Mucosa of gallbladder (tissue), 1 donor: ENCODE data around the gene OR2AG2. TPM values are rescaled to one million over a fixed set of nuclear protein-coding genes. Genes with fewer than 3 reads are reported as not detected.

Source experiments
- DNase-seq: peaks from one replicate; pipeline ENCODE4 v3.0.0-alpha.2; 2020; ENCODE audit warnings: low spot score
- total RNA-seq: library from RNA; stranded (reverse); gene quantifications from one replicate; pipeline ENCODE4 v1.2.1, GENCODE V29; 2021
- donor health status: DM: no; HTN: no; CAD: no.

Gene OR2AG2
- total RNA-seq, 1 donor from 2014 or later, result not detected

GRCh38 chr11:6742260-6742659 is 29.5 kb downstream of the OR2AG2 start:
- DNase-seq, result no peak

DNA sequence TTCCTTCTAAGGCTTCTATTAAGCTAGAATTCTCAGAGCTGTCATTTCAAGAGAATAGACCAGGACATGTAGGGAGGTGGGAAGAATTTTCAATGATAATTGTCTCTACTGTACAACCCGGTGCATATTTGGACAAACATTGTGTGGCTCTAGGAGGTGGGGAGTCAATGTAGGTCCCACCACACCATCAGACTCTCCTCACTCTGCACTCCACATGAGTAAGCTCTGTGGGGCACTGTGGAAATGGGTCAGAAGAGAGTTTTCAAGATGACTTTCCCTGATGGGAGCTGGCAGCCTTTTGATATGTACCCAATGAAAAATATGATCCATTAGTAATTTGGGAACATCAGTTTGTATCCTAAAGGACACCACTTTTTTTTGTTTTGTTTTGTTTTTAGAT is 33.2 kb downstream of the OR2AG2 start:
- DNase-seq, result no peak

DNA sequence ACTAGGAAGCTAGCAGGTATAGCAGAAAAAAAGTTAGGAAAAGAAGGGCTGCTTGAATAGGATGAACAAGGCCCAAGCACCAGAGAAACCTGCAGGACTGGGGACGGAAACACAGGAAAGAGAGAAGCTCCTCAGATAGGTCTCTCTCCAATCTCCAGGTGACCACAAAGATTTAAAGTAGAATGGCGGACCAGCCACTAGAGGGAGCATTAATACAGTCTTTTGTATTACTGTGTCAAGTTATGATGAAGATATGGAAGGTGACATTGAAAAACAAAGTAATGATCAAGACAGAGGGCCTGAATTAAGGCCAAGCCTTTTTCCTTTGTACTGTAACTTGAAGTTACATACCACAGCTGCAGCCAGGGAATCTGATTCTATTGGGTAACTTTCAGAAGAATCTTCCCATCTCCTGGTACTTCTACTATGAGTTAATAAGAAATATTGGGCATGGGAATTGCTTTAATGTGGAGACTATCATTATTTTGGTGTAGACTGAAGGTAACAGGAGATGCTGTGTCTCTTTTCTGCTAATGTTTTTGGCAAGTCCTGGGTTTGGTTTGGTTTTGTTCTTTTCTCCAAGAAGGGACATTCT is 33.8 kb downstream of the OR2AG2 start:
- DNase-seq, result peak; percentile 55

GRCh38 chr11:6736495-6737121 is 35.2 kb downstream of the OR2AG2 start:
- no peak for DNase-seq

- DNase-seq, result no peak
These were observed 36.5 kb downstream of the OR2AG2 start for GRCh38 chr11:6735306-6735705.

DNA sequence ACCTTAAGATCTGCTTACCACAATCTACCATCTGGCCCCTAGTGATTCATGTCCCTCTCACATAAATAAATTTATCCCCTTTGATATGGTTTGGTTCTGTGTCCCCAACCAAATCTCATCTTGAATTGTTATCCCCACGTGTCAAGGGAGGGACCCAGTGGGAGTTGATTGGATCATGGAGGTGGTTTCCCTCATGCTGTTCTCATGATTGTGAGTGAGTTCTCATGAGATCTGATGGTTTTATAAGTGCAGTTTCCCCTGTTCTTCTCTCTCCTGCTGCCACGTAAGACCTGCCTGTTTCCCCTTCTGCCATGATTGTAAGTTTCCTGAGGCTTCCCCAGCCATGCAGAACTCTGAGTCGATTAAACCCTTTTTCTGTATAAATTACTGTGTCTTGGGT is 37.2 kb downstream of the OR2AG2 start:
- DNase-seq, result no peak

GRCh38 chr11:6733326-6734275 is 38.2 kb downstream of the OR2AG2 start:
- DNase-seq, result no peak

DNA sequence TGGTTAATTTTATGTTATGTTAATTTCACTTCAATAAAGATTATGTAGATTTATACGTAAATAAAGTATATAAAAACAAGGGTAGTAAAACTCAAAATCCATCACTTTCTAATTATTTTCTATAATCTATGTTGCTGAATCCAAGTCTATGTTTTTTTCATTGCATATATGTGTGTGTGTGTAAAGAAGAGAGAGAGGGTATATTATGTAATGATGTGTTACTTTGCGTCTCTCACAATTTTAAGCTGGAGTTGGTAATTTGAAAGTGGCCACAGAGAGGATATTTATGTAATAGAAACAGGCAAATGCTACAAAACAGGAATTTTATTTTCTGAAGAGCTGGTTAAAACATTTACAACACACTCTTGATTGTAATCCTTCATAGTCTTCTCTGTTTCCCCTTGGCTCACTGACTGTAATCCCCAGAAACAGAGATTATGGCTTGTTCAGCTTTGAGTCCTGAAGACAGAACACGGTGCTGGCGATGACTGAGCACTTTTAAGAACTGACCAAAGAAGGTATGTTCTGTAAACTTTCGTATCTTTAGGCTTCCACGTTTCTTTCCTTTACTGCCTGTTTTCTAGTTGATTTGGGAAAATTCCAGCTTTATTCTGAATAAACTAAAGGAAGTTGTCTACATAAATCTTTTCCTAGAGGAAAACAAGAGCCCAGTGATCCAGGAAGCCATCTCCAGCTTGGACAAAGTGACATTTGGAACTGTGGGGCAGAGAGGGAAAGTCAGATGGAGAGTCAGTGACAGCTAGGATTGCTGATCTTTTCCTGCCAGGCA is 43.6 kb downstream of the OR2AG2 start:
- DNase-seq, result no peak

- no peak for DNase-seq
These were observed 46.3 kb downstream of the OR2AG2 start for GRCh38 chr11:6725386-6725896.

DNA sequence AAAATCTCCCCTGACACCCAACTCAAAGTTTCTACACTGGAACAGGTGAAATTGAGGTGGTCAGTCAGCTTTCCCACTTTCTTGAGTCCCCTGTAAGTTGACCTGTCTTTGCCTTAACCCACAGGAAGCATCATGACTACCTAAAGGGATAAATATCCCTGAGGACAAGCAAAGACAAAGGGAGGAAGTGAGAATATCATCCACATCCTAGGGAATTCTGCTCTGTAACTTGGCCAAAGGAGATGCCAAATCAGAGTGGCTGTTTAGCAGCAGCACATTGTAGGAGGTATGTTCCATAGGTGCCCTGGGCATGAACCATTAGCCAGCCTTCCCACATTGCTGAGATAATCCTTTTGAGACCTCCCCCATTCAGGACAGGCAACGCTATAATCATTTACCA is 47.8 kb downstream of the OR2AG2 start:
- DNase-seq, result no peak

- DNase-seq, result no peak
These were observed 50.4 kb downstream of the OR2AG2 start for GRCh38 chr11:6721343-6721742.

DNA sequence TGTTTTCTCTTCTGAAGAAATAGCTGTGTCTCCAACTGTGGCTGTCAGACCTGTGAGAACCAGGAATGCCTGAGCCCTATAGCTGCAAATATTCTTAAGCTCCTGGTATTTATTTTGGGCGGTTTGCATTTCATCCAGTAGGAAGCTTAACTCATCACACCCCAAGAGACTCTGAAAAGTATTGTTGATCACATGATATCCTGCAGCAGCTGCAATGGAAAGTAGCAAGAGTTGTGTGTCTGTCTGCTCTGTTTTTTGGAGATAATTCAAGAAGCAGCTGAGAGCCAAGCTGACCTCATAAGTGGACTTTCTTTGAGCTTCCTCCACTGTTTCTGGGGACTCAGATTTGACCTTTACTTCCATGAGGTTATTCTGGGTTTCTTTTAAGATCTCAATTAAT is 52.2 kb downstream of the OR2AG2 start:
- no peak for DNase-seq

DNA sequence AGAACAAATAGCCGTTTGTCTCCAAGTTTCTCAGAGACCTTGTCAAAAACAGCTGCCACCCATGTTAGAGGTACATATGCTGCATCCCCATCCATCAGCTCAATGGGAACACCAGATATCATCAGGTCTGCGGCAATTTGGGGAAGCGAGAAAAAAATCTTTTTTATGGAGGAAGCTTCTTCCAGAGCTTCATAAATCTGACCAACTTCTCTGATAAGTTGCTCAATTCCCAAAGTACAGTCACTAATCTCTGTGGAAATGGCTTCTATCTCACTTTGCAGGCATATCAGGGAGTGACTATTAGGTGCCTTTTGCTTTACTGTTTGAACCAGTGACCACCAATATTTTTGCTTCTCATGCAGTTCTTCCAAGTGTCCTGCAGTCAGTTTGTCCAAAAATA is 54.4 kb downstream of the OR2AG2 start:
- DNase-seq, result no peak

Other genes with a start within 250 kb of the OR2AG2 start
- 25.8 TPM for gene RRP8, start 168.4 kb downstream of the OR2AG2 start, total RNA-seq
- 261 TPM for gene ILK, start 168.2 kb downstream of the OR2AG2 start, total RNA-seq
- 142 TPM for gene TAF10, start 159.8 kb downstream of the OR2AG2 start, total RNA-seq
- gene TPP1, start 152.6 kb downstream of the OR2AG2 start, total RNA-seq, result 161 TPM
- 25.1 TPM for gene DCHS1, start 116.2 kb downstream of the OR2AG2 start, total RNA-seq
- 38.5 TPM for gene MRPL17, start 88.6 kb downstream of the OR2AG2 start, total RNA-seq
- gene OR2AG1, start 11.0 kb upstream of the OR2AG2 start, total RNA-seq, result not detected
- gene OR6A2, start 27.7 kb upstream of the OR2AG2 start, total RNA-seq, result 0.06 TPM
- not detected for gene OR10A5, start 73.7 kb upstream of the OR2AG2 start, total RNA-seq
- not detected for gene OR10A2, start 91.1 kb upstream of the OR2AG2 start, total RNA-seq
- gene OR10A4, start 104.6 kb upstream of the OR2AG2 start, total RNA-seq, result not detected
- gene OR2D2, start 120.5 kb upstream of the OR2AG2 start, total RNA-seq, result not detected
- gene OR2D3, start 149.0 kb upstream of the OR2AG2 start, total RNA-seq, result not detected
- 1.5 TPM for gene ZNF215, start 154.4 kb upstream of the OR2AG2 start, total RNA-seq
- gene ZNF214, start 248.4 kb upstream of the OR2AG2 start, total RNA-seq, result 4.1 TPM
- gene NLRP14, start 248.5 kb upstream of the OR2AG2 start, total RNA-seq, result 0.06 TPM